Activated B cell treated with CpG ODN at 0.5 μM for 24 hours (primary cell): ENCODE measurements around the gene RBM47. TPM values are rescaled to one million over a fixed set of nuclear protein-coding genes. Genes with fewer than 3 reads are reported as not detected.

ENCODE experiments used
- ATAC-seq: fragments of 200-7000 bp; cut with Tn5 transposase; one replicate; pipeline ENCODE4 v1.10.0; 2021; ENCODE audit warnings: low read depth, mild to moderate bottlenecking, moderate library complexity
- CTCF ChIA-PET: fragments of 350-600 bp; sonication (Branson Sonifier 250); formaldehyde crosslinking; loops from one replicate; lab custom pipeline; 2021; ENCODE audit warnings: antibody characterized with exemption; lab: Charles Lee
- POLR2A ChIA-PET: fragments of 350-600 bp; sonication (Branson Sonifier 250); formaldehyde crosslinking; loops from one replicate; lab custom pipeline; 2021; ENCODE audit warnings: antibody characterized with exemption; lab: Charles Lee
- DNase-seq: peaks from one replicate; pipeline ENCODE4 v3.0.0; 2022
- H3K27ac Mint-ChIP-seq: one replicate; pipeline ENCODE4 v1.8.0; 2020; ENCODE audit warnings: mixed read lengths
- H3K27me3 Mint-ChIP-seq: one replicate; pipeline ENCODE4 v1.8.0; 2021; ENCODE audit warnings: mixed read lengths
- H3K36me3 Mint-ChIP-seq: one replicate; pipeline ENCODE4 v1.8.0; 2021; ENCODE audit warnings: low read depth, mixed read lengths
- H3K4me1 Mint-ChIP-seq: one replicate; pipeline ENCODE4 v1.8.0; 2021; ENCODE audit warnings: mixed read lengths
- H3K4me3 Mint-ChIP-seq: one replicate; pipeline ENCODE4 v1.8.0; 2020; ENCODE audit warnings: mild to moderate bottlenecking, mixed read lengths
- H3K9me3 Mint-ChIP-seq: one replicate; pipeline ENCODE4 v1.8.0; 2020; ENCODE audit warnings: mixed read lengths
- CTCF ChIP-seq: fragments of 200-600 bp; IDR thresholded peaks from one replicate; pipeline ENCODE4 v1.8.0; 2022; ENCODE audit warnings: antibody characterized with exemption, mild to moderate bottlenecking
- intact Hi-C: fragments of 100-400 bp; cut with micrococcal nuclease; formaldehyde crosslinking; loops from one replicate; pipeline ENCODE4 v1.15.1; 2024
- total RNA-seq: library from RNA; stranded (reverse); gene quantifications from 2 replicates; pipeline ENCODE4 v1.2.3, GENCODE V29; 2022

The RBM47 gene
- total RNA-seq, 1 donor from 2014 or later = 8.0 TPM

- Mint-ChIP-seq H3K4me1 (peaks cover 33% of the 10 kb centered on the region), H3K27ac (no peak overlapping the region), H3K4me3 (no peak overlapping the region), H3K9me3 (no peaks in the 10 kb centered on the region), H3K36me3 (no peaks in the 10 kb centered on the region), H3K27me3 (no peaks in the 10 kb centered on the region)
- DNase-seq (no peak), ATAC-seq (no peak)
- no peak for TF ChIP-seq CTCF
- intact Hi-C loops = loop anchor here (10.0 kb wide), 1 partner anchor 56 kb away; no protein-coding TSS in a partner anchor
- CTCF ChIA-PET = no interaction called here
- POLR2A ChIA-PET = no interaction called here
Observed at GRCh38 chr4:40571208-40571607, 58.5 kb downstream of the RBM47 start.

GRCh38 chr4:40570348-40571077 lies 59.2 kb downstream of the RBM47 start:
- Mint-ChIP-seq H3K36me3 (no peaks in the 10 kb centered on the region), H3K27ac (no peak overlapping the region), H3K27me3 (no peaks in the 10 kb centered on the region), H3K4me3 (no peak overlapping the region), H3K9me3 (no peaks in the 10 kb centered on the region), H3K4me1 (peaks cover 27% of the 10 kb centered on the region)
- POLR2A ChIA-PET = no interaction called here
- DNase-seq (no peak), ATAC-seq (no peak)
- TF ChIP-seq CTCF = no peak
- CTCF ChIA-PET = no interaction called here
- intact Hi-C loops = loop anchor here (10.0 kb wide), 1 partner anchor 56 kb away; no protein-coding TSS in a partner anchor

- peaks cover 15% of the 10 kb centered on the region for H3K4me1 Mint-ChIP-seq
- TF ChIP-seq CTCF = no peak
- ChIA-PET POLR2A (no interaction called here), CTCF (interaction anchor here (1.1 kb wide), 1 partner anchor 10 kb away, joined by 5 read pairs; no protein-coding TSS in a partner anchor)
- H3K27ac Mint-ChIP-seq = no peak overlapping the region
- H3K27me3 Mint-ChIP-seq = no peaks in the 10 kb centered on the region
- intact Hi-C loops = no loop called here
- H3K9me3 Mint-ChIP-seq = no peaks in the 10 kb centered on the region
- H3K4me3 Mint-ChIP-seq = no peak overlapping the region
- no peak for ATAC-seq
- H3K36me3 Mint-ChIP-seq = no peaks in the 10 kb centered on the region
- DNase-seq = no peak
Observed at GRCh38 chr4:40564815-40565483, 64.7 kb downstream of the RBM47 start.

- POLR2A ChIA-PET = no interaction called here
- CTCF ChIA-PET = interaction anchor here (1.1 kb wide), 1 partner anchor 11 kb away, joined by 5 read pairs; no protein-coding TSS in a partner anchor
Observed at GRCh38 chr4:40564004-40564403, 65.7 kb downstream of the RBM47 start.

More at GRCh38 chr4:40564004-40564403, 65.7 kb downstream of the RBM47 start:
- intact Hi-C loops = no loop called here
- TF ChIP-seq CTCF = no peak
- H3K4me1 Mint-ChIP-seq = peaks cover 21% of the 10 kb centered on the region
- no peaks in the 10 kb centered on the region for H3K9me3 Mint-ChIP-seq
- no peak overlapping the region for H3K4me3 Mint-ChIP-seq
- no peaks in the 10 kb centered on the region for H3K36me3 Mint-ChIP-seq
- no peak overlapping the region for H3K27ac Mint-ChIP-seq
- H3K27me3 Mint-ChIP-seq = no peaks in the 10 kb centered on the region
- DNase-seq = no peak
- ATAC-seq = no peak
